M059J (cell line): ENCODE measurements around the gene ARL11. TPM values are rescaled to one million over a fixed set of nuclear protein-coding genes. Genes with fewer than 3 reads are reported as not detected.
"Not testable (repeated sequence)": the region's sequence is repeated elsewhere in the genome, so short reads cannot be mapped to it uniquely, and the experiment has no call there.

Experiments
- DNase-seq: peaks from one replicate; pipeline ENCODE4 v3.0.0-alpha.2; 2012; ENCODE audit warnings: low read depth
- total RNA-seq: library from RNA; depleted of rRNA; stranded (reverse); fragments of >200 nt; shearing (Covaris generic); gene quantifications from 2 replicates; pipeline ENCODE4 v1.2.3, GENCODE V29; 2014; rRNA removed

ARL11 gene
- not detected in 2 replicates for total RNA-seq

DNA sequence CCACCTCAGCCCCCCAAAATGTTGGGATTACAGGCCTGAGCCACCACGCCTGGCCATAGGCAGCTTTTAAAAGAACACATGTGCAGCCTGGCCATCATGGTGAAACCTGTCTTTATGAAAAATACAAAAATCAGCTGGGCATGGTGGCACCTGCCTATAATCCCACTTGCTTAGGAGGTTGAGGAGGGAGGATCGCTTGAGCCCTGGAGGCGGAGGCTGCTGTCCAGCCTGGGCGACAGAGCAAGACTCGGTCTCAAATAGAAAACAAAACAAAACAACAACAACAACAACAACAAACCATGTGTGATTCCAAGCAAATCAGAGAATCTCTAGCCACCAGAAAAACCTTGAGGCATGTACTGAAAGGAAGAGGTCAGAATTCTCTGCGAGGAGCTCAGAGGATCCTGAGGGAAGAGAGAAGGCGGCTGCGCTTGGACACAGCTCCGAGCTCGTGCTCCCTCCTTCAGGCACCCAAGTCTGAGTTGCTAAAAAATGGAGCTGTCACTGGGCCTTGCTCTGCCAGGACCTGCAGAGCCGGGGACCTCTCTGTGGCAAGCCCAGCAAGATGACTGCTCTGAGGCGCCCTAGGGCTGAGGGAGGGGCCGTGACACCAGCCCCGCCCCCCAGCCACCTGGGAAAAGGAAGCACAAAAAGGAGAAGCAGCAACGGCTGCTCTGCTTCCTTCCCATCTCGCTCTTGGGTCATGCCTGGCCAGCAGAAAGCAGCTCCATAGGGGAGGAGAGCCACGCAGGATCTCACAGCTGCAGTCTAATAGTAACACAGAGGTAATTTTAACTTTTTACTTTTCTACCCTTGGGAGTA, at the start of gene ARL11:
TSS of gene ARL11 (plus strand) at position 677 of the 822 bp plus-strand sequence. CDS start 1,941 bp downstream, outside the sequence.
- DNase-seq: no peak

DNA sequence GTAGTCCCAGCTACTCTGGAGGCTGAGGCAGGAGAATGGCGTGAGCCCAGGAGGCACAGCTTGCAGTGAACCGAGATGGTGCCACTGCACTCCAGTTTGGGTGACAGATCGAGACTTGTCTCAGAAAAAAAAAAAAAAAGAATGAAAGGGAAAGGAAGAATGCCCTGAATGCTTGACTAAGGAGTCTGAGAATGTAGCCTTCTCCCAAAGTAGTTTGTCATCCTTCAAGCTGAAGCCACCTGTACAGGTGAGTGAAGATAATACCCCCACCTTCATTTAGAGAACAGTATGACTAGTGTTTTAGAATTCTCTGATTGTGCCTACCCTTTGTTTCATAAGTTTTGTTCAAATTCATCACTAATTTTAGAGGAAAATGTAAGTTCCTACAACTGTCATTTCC, 48.8 kb upstream of the ARL11 start:
- no peak for DNase-seq

DNA sequence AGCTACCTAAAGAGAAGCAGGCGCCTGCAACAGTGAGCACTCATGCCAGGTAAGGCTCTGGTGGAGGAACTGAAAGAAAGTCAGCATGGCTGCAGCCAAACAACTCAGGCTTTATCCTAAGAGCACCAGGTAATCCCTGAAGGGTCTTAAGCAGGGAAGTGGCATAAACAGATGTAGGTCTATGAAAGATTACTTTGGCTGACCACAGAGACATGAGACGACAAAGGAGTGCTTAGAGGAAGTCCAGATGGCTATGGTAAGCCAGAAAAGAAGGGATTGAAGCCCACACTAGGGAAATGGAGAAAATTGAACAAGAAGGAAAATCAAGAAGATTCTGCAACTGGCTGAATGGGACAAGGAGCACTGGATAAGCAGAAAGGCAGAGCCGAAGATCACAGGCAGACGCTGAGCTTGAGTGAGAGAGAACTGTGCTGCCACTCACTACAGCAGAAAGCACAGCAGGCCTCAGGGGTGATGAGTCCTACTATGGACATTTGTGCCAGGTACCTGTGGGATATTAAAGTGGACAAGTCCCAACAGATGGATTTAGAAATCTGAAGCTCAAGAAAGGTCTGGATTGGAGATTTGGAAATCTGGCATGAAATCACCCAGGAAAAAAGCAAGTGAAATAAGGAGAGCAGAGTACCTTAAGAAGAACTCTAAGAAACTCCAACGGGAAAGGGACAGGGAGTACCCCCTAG, 47.2 kb upstream of the ARL11 start:
- no peak for DNase-seq

- peak; percentile 21 for DNase-seq
Observed at GRCh38 chr13:49584771-49585182, 43.5 kb upstream of the ARL11 start.

- peak; percentile 51 for DNase-seq
Observed at GRCh38 chr13:49585220-49586157, 42.8 kb upstream of the ARL11 start, which contains the start of gene RCBTB1. Gene RCBTB1 (minus strand): TSS chr13:49585558. CDS start chr13:49567279, 18,279 bp downstream.

- DNase-seq: no peak
Observed at GRCh38 chr13:49586717-49587116, 41.6 kb upstream of the ARL11 start.

DNA sequence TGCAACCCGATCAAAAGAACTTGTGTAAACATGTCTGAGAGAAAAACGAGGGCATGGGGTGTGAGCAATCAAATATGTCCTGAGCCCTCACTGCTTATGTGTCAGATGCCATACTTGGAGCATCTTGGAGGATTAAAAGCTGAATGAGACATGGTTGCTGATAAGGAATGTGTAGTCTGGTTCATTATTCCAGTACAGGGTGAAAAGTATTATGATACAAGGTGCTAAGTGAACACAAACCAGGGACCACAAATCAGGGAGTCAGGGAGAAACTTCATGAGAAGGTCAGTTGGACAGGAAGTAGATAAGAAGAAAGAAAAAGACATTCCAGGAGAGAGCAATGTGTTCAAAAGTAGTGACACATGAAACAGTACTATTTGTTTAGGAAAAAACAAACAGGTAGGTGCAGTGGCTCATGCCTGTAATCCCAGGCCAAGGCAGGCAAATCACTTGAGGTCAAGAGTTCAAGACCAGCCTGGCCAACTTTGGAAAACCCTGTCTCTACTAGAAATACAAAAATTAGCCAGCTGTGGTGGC, 40.9 kb upstream of the ARL11 start:
- DNase-seq: peak; percentile 56

GRCh38 chr13:49590714-49591113, 37.6 kb upstream of the ARL11 start:
- DNase-seq: not testable (repeated sequence)

DNA sequence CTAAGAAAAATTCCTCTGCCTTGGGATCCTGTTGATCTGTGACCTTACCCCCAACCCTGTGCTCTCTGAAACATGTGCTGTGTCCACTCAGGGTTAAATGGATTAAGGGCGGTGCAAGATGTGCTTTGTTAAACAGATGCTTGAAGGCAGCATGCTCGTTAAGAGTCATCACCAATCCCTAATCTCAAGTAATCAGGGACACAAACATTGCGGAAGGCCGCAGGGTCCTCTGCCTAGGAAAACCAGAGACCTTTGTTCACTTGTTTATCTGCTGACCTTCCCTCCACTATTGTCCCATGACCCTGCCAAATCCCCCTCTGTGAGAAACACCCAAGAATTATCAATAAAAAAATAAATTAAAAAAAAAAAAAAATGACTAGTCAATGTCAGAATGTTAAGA, 34.4 kb upstream of the ARL11 start:
- DNase-seq: not testable (repeated sequence)

DNA sequence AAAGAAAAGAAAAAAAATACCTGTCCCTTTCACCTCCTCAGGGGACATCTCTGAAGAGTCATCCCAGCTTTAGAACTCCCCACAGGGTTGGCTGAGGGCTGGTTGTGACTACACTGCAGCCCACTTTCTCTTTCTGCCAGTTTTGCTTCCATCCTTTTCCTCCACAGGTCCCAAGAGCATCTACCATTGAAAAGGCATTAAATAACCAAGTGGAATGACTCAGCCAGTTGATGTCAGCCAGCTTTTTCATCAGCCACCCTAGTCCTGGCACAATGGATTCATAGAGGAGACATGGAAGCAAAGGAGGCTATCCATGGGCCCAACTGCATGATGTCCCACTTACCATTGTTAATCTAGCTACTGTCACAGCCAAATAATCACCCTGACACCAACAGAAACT, 33.7 kb upstream of the ARL11 start:
- DNase-seq: no peak

GRCh38 chr13:49596221-49596620, 32.1 kb upstream of the ARL11 start:
- DNase-seq: no peak

DNA sequence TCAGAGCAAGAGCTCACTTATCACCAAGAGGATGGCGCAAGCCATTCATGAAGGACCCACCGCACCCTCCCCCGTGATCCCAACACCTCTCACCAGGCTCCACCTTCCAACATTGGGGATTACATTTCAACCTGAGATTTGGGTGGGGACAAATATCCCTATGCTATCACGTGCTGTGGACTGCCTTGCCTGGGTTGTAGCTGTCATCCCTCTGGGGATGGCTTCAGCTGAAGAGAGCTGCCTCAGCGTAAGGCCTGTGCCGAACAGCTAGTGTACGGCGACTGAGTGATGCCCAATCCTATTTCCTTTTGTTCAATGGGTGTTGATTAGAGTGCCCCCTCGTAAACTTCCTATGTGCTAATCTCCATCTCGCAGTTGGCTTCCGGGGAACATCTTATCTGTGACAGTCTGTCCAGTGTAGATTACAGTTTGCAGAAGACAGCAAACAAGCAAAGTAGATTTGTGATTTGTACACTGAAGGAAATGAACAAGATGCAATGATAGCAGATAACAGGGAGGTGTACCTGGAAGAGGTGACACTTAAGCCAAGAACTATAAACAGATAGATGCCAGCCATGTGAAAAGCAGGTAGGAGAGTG, 31.2 kb upstream of the ARL11 start:
- DNase-seq: no peak

GRCh38 chr13:49602005-49602404, 26.3 kb upstream of the ARL11 start:
- no peak for DNase-seq

GRCh38 chr13:49602615-49603014, 25.7 kb upstream of the ARL11 start:
- DNase-seq: not testable (repeated sequence)

- no peak for DNase-seq
Observed at GRCh38 chr13:49604570-49604969, 23.7 kb upstream of the ARL11 start.

DNA sequence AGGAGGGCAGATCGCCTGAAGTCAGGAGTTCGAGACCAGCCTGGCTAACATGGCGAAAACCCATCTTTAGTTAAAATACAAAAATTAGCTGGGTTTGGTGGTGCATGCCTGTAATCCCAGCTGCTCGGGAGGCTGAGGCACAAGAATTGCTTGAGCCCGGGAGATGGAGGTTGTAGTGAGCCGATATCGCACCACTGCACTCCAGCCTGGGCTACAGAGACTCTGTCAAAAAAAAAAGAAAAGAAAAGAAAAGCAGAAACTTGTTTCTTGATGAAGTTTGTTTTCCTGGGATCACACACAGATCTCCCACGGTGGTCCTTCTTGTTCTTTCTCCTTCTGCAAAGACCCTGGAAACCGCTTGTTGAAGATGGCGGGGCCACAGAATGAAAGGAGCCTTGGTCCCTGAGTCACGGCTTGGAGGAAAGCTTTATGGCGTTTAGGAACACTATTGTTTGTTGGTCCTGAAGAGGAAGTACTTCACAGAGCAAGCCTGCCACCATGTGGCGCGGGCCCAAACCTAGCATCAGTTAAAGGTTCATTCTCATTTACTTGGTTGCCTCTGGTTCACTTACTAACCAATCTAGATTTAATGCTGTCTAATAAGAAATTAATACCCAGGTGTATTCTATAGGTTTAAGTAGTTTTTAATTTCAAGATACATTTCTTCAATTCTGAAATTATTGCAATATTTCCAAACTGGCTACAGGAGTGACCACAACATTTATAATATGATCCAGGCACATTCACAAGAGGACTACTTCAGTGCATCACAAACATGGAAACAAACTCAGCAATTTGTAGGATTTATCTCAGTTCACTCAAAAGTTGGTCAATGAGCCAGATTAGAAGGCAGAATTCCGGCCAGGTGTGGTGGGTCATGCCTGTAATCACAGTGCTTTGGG, 21.3 kb upstream of the ARL11 start:
- peak; percentile 82 for DNase-seq

DNA sequence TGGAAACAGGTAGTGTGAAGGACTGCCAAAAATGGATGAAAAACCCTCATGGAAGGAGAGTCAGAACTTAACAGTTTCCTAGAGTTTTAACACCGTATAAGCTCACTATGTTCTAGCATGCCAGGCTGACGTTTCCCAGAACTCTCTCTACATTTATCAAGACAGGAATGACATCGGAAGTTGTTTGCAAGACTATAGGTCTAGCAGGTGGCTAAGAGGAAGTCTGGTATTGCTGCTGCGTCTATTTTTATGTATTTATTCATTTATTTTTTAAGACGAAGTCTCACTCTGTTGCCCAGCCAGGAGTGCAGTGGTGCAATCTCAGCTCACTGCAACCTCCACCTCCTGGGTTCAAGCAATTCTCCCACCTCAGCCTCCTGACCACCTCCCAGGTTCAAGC, 20.5 kb upstream of the ARL11 start:
- DNase-seq: no peak

DNA sequence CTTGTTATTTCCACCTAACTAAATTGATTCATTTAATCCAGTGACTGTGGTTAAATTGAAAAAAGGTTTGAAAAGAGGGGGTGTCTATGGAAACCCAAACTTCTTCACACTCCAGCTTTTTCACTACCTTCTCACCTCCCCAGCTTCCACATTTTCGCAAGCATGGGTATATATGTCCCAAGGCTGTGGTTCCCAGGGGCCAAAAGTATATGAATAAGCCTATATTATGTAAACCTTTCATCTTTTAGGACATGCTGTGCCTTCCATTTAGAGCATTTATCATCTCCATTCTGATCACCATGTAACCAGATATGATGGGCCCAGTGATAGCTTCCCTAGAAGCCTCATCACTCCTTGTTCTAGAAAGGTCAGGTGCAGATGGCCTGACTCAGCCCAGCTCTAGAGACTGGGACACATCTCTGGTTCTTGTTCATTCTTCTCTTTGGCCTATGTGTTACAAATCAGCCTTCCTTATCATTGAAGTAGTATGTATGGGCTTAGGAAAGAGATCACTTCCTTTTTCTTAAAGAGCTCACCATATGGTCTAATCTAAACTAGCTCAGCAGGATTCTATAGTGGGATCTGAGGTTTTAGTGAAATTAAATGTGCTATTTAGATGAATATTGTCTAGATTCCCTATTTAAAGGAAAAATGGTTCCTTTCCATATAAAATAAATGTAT, 19.5 kb upstream of the ARL11 start:
- DNase-seq: no peak

DNA sequence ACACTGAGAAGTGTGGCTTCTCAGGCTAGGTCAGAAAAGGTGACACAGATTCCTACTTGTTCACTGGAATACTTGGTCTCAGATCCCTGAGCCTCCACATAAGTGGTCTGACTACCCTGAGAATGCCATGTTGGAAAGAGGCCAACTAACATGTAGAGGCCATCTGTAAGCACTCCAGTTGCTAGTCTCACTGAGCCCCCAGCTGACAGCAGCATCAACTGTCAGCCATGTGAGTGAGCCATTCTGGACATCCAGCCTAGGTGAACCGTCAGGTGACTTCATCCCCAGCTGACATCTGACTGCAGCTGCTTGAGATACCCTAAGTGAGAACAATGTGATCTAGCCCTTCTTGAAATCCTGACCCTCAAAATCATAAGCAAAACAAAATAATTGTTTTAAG, 18.1 kb upstream of the ARL11 start:
- DNase-seq: no peak
